RPMI7951 (cell line): ENCODE data around the gene TEAD1. TPM values are rescaled to one million over a fixed set of nuclear protein-coding genes. Genes with fewer than 3 reads are reported as not detected.
"Not testable (repeated sequence)": the region's sequence is repeated elsewhere in the genome, so short reads cannot be mapped to it uniquely, and the experiment has no call there.

Experiments used
- DNase-seq: peaks from one replicate; pipeline ENCODE4 v3.0.0-alpha.2; 2012; ENCODE audit warnings: low read depth
- total RNA-seq: library from RNA; depleted of rRNA; stranded (reverse); fragments of >200 nt; shearing (Covaris generic); gene quantifications from 2 replicates; pipeline ENCODE4 v1.2.3, GENCODE V29; 2014

TEAD1 gene
- total RNA-seq, 1 experiment from 2014 or later = 53.3 TPM

DNA sequence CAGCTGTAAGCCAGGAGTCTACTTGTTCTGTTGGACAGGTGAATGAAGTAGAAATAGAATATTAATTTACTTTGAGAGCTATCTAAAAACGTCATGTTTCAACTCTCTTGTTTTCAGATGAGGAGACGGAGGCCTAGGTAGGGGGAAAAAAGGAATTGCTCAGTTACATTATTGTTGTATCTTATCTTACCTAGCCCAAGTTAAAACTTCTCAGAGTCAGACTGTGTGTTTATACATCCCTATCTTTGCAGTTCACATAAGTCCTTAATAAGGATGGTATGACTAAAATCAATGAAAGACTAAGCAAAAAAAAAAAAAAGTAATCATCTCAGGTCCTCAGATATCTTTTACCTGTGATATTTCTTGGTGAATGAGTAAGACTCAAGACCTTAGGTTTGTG is 62.8 kb downstream of the TEAD1 start:
- DNase-seq = no peak

DNA sequence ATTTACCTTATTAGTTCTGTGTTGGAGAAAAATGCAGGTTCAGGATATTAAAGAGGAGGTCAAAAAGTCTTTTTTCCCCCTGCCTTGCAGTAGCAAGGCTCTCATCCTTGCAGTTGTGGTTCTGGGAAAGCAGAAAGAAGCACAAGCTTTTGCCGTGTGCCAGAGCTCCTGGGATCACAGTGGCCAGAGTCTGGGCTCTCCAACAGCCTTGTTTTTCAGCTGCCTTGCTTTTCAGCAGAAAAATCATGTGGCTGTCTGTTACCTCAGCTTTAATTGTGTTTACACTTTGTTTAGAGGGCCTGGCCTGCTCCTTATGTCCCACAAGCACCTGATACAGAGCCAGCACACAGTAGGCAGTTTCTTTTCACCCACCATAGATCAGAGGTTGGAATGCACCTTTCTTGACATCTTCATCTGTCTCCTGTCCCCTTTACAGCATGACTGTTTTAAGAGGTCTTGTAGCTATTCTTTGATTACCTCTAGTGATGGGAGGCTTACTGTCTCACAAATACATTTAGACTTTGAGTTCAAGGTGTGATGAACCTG is 67.5 kb downstream of the TEAD1 start:
- DNase-seq = no peak

DNA sequence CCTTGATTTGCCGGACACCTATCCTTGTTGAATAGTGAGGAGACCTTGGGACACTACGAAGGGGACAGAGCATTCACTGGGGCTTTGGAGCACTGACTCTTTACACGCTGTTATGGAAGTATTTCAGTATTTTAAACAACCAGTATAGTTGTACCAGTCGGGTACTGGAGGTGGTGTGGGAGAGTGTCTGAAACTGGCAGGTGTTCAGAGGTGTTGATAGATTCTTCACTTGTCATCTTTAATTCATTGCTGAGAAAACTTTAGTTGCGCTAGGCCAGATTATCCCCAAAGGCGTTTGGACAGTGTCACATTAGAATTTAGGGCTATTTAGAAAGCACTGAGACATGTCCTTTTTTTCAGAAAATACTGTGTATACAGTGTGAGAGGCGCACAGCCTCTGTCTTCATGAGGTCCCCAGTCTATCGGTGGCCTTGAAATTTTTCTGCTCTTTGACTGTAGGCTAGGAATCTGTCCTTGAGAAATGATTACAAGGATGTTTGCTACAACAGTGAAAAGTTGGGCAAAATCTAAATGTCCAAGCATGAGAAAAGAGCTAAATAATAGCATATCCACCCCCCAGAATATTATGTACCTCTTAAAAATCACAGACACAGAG is 69.7 kb downstream of the TEAD1 start:
- DNase-seq = no peak

DNA sequence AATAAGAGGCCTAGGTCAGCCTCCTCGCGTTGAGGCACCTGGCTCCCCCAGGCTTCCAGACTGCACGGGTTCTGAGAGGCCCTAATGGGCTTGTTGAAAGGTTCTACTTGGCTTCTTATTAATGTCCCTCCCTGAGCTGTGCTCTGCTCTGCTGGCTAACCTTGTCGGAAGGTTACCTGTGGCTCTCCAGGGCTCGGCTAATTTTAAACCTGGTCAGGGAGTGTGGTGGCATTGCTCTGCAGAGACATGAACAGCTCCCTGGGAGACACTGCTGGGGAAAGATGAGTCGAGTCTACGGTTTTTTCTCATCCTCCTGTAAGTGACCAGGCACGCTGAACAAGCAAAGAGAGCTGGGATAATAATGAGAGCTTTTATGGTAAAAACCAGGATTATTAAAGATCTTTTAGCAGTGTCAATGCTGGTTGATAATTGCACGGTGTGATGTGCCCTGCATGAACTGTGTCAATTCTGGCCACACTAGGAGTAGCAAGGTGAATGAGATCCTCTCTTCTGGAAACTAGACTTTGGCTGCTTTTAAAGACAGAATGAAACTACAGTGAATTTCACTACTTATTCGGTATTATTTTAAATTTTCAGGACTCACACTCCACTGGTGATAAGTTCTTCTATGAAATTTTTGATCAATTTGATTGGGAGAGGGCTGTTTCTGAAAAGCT is 70.7 kb downstream of the TEAD1 start:
- no peak for DNase-seq

DNA sequence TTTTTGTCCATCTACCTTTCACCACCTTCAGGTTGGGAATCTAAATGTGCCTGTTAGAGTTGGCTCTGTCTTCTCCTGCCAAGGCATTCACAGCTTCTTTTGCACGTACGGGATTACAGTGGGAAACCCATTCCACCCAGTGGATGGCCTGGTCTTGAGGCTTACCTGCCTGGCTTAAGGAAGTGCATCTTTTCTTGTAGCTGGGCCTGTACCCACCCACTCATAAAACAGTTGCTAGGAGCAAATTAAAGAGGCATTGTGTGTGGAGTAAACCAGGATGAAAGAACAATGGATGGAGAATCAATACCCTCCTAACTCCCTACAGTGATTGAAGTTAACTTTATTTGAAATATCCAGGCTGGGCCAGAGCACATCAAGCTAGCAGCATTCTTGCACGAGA is 71.6 kb downstream of the TEAD1 start:
- DNase-seq = no peak

DNA sequence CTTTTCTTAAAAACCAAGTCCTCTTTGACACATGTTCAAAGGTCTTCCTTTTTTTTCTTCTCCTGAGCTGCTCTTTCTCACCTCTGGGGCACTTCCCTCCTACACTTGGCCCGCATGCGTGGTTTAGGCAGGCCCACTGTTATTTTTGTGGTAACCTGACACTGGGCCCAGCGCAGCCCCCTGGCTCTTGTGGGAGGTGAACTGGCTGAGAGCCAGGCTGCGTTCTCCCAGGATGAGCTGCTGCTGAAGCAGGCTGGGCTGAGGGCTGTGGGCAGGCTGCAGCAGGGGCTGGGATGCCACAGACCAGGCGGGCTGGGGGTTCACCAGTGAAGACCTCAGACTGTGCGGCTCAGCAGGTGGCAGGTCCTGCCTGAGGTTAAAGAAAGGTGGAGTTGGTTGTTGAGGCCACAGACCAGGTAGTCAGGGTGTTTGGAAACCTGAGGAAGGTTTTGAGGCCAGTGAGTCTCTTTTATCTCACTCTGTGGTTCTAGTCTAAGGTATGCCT is 72.4 kb downstream of the TEAD1 start:
- DNase-seq = peak; percentile 80

DNA sequence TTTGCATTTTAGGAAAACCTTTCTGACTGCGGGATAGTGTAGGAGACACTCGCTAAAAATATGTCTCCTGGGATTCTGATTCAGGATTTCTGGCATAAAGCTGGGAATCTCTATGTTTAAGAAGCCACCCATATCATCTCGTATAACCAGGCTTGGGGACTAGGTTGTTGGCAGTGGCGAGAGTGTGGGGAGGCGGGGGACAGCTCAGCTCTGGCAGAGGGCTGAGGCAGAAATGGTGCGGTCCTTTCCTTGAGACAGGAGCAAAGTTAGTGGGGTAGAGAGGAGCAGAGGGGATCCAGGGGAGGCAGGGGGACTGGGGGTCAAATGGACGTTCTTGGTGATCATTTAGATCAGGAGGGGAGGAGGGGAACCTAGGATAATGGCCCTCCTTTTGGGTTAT is 74.3 kb downstream of the TEAD1 start:
- no peak for DNase-seq

DNA sequence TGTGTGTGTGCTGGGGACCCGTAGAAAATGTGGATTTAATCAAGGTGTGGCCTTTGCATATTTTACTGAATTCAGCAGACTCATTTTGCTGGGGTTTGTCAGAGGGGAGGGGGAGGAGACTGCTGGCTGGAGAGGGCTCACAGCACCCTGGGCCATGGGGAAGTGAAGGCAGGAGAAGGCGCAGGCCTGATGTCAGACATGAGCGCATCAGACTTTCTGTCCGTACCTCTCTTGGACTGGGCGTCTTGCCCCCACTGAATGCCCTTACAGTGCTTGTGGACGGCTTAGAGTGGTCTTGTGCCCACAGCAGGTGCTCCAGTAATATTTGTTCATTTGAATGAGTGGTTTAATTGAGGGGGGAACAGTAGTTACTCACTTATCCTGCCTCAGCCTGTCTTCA is 75.2 kb downstream of the TEAD1 start:
- DNase-seq = no peak

DNA sequence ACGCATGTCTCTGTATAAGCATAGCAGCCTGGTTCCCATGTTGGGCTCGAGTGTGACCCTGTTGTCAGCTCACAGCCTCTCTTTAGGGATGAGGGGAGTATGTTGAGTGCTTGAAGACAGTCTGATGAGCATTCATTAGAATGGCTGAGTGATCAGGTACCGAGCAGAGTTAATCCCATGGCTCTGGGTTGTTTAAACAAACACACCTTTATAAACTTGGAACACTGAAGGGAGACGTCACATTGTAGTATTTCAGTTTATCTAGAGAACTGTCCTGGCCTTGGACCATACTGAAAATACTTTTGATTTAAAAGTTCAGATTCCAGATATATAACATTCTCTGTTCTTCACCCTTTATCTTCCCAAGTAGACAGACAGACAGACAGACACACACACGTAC is 76.0 kb downstream of the TEAD1 start:
- no peak for DNase-seq

DNA sequence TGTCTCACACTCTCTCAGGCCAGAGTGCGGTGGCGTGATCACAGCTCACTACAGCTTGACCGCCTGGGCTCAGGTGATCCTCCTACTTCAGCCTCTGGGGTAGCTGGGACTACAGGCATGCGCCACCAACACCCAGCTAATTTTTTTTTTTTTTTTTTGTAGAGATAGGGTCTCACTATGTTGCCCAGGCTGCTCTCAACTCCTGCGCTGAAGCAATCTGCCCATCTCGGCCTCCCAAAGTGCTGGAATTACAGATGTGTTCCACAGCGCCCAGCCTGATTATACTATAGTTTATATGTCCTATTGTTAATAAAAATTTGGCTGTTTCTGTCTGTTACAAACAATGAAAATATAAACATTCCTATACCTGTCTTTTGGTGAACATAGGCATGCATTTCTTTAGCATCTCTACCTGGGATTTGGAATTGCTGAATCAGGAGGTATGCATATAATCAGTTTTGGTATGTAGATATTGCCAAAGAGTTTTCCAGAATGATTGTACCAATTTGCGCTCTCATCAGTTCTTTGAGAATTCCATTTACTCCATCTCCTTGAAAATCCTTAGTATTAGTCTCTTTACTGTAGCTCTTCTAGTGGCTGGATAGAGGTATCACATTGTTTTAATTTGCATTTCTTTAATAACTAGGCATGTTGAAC is 78.8 kb downstream of the TEAD1 start:
- DNase-seq = no peak

DNA sequence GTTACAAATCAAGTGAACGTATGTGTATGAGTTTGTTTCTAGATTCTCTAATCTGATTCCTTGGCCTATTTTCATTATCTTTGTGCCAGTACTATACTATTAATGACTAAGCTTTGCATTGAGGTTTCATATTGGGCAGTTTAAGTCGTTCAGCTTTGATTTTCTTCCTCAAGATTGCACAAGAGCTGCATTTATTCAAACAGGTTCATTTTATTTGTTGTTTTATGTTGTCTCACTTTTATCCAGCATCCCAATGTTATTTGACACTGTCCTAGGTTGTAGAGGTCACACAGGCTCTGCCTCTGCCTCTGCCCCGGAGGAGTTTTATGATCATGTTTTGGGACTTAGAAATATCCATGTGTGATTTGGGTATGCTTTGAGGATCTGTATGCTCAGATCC is 79.8 kb downstream of the TEAD1 start:
- no peak for DNase-seq

DNA sequence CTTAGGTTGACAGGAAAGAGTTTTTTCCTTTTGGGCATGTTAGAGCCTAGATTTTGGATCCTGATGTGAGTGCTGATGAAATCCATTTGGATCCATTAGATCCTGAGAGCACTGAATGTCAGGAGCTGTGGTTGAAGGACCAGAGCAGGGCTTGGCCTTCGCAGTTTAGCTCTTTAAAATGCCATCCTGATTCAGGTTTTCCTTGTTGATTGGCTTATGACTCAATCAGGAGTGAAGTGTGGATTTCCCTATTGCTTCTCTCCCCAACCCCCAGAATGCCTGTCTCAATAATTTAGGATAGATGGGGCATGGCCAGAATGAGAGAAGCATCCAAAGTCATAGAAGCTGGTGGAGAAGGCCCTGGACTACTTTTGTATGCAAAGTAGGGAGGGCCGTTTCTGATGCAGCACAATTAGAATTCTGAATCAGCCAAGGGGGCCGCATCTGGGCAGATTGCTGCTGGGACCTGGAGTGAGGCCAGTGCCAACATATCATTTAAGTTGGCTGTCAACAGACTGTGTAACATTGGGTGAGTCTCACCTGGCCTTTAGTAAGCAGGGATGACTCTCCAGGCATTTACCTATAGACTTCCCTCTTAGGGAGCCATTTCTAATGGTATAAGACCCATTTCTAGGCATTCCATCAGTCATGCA is 80.5 kb downstream of the TEAD1 start:
- DNase-seq = no peak

DNA sequence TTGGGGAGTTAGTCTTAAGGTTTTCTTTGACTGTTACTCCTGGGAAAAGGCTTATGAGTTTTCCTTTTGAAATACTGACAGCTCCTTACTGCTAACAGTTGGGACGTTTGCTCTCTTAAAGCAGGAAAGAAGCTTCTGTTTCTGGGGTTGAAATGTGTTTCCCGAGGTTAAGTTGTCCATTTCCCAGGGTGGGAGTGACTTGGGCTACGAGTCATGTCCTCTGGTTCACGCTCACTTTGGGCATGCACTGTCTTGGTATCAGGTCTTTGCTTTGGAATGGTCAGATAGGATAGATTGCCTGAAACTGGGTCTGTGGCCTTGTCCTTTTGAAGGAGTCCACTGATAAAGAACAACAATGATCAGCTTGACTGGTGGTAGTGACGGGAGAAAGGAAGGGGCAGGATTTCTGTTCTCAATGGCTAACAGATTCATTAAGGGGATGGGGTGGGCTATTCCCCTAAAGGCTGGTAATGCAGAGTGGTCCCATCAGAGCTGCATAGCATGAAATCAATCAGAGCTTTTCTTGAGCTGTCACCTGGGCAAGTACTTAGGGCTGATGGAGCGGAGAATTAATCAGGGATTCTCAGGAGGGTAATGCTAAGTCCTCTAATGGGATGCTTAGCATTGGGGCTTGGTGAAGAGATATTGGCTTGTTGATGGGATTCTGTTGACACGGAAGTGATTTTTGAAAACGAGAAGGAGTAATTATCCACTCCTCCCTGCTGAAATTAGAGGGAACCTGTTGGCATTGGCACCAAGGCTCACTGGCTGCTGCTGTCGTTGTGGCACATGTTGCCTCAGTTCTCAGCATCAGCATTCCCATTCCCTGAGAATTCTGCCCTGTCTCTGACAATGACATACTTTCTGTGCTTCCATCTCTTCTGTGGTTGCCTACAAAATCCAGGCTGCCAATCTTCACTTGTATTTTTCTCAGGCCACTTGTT is 81.6 kb downstream of the TEAD1 start:
- peak; percentile 40 for DNase-seq

DNA sequence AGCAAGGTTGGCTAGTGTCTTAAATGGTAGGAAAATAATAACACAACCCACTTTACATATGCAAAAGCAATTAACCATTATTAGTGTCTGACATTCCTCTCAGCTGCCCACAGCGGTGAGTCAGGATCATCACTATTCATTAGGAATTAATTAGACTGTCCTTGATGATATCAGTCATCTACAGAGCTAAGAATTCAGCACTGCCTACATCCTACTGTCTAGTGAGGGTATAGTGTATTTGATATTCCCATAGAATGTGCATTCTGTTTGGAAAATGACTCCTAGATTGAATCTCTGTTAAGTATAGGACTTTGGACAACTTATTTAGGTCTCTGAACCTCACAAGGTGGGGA is 82.2 kb downstream of the TEAD1 start:
- no peak for DNase-seq

DNA sequence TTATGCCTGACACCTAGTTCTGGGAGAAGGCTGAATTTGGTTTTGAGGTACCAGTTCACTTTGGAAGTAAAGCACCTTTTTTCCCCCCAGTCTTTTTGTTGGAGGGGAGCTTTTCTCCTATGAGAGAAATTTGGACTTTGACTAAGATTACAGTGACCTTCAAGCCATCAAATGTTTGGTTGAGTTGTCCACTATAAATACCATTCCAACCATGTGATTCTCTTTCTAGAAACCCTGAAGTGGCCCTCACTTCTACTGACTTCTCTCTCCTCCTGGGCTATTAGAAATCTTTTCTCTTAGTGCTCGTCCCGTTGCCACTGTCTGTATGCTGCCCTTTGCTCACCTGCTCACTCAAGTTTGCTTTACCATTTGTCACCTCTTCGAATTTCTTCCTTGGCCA is 82.6 kb downstream of the TEAD1 start:
- DNase-seq = no peak

DNA sequence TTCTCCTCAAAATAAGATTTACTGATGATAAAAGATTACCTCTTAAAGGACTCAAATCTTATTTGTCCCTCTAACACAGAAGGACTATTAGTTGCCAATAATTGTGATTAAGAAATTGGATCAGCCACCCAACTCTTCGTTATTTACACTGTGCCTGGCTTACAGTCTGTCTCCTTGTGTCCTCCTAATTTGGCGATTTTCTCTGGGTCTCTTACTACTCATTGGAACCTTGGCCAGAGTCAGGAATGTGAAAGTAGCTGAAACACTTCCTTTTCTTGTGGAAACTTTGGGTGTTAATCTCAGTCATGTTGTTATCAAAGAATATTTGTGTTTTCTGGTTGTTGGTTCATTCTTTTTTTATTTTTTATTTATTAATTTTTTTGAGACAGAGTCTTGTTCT is 83.2 kb downstream of the TEAD1 start:
- DNase-seq = no peak

DNA sequence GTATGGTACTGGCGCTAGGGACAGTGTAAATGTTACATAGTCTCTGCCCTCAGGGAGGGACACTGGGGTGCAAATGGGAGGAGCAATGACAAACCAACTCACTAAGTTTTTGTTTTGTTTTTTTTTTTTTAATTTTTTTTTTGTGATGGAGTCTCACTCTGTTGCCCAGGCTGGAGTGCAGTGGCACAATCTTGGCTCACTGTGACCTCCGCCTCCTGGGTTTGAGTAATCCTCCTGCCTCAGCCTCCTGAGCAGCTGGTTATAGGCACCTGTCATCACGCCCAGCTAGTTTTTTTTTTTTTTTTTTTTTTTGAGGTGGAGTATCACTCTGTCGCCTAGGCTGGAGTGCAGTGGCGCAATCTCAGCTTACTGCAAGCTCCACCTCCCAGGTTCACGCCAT is 83.9 kb downstream of the TEAD1 start:
- not testable (repeated sequence) for DNase-seq

DNA sequence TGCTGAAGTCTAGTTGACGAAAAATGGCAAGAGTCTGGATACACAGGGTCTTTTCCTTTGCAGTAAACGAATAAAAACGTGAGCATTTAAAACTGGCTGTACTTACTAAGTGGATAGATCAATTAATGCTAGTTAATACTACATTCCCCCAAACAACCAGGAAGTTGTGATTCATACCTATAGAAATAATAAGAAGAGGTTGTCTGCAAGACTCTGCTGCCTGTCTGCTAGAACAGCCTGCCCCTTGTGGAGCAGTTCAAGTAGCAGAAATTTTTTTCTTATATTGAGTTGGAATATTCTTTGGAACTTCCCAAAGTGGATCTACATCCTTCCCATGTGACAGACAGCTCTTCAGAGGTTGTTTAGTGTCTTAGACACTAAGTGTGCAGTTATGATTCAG is 86.8 kb downstream of the TEAD1 start:
- DNase-seq = no peak

DNA sequence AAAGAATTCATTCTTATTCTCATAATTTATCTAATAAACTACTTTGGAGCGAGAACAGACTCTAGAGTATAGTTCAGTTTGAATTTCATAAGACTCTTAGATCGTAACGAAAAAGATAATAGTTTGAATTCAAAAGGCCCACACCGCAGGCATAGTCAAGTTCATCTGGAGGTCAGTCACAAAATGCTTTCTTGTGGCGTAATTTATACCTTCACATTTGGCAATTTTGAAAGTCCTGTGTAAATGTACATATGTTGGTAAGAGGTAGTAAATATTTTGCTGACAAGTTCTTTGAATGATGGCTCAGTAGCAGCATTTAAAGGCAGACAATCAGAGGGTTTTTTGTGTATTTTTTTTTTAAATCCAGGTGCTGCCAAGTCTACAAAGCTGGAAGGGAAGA is 88.1 kb downstream of the TEAD1 start:
- no peak for DNase-seq

DNA sequence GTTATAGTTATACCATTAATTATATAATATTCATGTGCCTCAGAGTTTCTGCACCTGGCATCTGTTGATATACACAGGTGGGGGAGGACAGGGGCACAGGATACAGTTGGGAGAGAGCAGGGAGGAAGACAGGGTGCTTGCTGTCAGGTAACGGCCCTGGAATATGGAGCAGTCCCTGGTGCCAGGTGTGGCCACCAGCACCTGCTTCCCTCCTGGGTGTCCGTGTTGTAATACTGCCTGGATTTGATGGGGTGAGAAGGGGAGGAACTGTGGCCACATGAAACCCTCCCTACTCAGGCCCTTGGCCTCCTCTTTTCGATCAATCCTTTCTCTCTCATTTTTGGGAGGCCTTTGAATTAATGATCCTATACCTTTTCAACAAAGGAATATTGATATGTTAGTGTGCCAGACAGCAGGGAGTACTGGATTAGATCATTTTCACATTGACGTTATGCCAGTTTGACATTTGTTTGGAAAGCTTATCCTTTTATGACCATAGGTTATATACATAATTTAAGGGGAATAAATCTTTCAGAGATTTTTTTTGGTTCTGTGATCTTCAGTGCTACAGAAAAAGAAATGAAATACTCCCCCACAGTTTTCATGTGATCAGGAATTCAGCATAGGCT is 88.6 kb downstream of the TEAD1 start:
- no peak for DNase-seq
